NCI-H2171 (cell line): Measurements from ENCODE around the gene PRR22.
A peak's percentile ranks its signal among the peaks of the same experiment; 100 is the strongest.

Source experiments
- DNase-seq: peaks from one replicate; lab custom pipeline; 2025; lab: John Stamatoyannopoulos, UW

PRR22 gene

GRCh38 chr19:5784581-5785147, at the start of gene PRR22:
TSS of gene PRR22 (minus strand) at chr19:5784746. CDS start at chr19:5784660, 86 bp downstream.
- DNase-seq: no peak

DNA sequence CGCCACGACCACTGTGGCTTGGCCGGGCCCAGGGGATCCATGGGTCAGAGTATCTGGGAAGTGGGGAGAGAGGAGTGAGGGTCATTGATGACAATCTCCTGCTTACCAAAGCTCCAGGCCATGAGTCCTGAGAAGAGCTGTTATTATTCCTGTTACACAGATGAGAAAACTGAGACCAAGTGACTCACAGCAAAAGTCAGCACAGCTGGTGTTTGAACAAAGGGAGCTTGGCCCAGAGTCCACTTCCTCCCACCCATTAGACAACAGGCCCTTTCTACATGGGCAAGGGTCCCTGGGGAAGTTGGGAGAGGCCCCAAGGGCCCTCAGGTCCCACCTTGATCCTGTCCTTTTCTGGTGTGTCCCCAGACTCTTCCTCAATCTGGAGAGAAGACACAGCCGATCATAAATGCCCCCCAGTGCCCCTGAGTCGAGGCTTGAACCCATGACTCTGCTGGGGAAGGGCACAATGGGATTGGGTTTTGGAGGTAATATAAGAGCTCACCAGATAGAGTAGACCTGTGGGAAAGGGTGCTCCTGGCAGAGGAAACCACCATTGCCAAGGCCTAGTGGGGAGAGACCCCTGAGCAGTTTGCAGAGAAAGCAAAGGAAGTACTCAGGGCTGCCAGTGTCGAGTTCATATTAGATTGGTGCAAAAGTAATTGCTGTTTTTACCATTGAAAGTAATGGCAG, 48.1 kb upstream of the PRR22 start:
- no peak for DNase-seq

GRCh38 chr19:5832061-5832460, 47.5 kb upstream of the PRR22 start:
- DNase-seq: no peak

GRCh38 chr19:5831159-5831558, 46.6 kb upstream of the PRR22 start:
- DNase-seq: no peak

- DNase-seq: no peak
Observed at GRCh38 chr19:5829567-5830310, 45.2 kb upstream of the PRR22 start.

DNA sequence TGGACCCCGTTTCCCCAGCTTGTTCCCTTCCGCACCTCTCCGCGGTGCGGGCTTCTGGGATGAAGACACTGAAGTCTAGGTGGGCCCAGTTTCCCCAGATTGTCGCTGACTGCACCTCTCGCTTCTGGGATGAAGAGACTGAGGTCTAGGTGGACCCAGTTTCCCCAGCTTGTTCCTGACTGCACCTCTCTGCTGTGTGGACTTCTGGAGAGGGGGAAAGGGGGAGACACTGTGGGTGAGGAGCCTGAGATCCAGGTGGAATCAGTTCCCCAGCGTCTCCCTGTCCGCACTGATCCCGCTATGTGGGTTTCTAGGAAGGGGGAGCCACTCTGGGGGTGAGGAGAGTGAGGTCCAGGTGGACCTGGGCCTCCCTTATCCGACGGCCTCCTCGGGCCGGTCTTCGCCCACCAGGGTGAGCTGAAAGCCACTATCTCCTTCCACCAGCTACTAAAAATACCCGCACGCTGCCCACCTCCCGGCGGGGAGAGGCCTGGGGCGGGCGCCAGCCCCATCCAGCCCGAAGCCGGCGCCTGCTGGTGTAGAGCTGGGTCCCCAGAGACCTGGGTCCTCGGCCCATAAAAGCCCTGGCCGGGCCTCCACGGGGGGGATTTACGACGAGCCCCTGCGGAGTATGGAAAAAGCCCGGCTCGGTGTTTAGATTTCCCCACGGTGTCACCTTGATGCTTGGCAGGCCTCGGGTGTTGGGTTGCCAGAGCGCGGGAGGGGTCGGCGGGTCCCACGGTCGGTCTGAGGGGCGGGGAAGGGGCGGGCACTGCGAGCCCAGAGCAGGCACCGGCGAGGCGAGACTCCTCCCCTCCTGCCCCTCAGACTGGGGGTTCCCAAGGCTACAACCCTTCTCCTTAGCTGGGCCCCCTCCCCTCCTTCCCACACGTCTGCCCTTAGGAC, 44.4 kb upstream of the PRR22 start:
- DNase-seq: peak; percentile 82

- DNase-seq: peak; percentile 92
Observed at GRCh38 chr19:5827891-5828660, 43.5 kb upstream of the PRR22 start.

DNA sequence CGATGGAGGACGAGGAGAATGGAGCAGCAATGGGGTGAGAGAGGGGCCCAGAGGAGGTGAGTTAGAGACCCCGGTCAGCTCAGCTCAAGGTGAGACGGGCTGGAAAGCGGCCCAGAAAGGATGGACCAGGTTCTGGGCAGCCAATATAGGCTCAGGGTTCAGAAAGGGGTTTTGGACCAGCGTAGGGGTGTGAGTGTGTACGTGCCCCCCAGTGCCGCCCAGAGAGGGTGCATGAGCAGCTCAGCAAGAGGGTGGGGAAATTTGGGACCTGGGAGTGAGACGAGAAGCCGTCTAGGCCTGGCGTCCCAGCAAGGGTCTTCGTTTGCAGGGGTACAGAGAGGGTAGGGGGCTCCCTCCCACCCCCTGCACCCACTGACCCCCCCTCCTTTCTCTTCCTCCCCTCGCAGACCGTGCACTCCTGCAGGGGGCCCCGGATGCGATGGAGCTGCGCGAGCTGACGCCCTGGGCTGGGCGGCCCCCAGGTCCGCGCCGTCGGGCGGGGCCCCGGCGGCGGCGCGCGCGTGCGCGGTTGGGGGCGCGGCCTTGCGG, 42.9 kb upstream of the PRR22 start:
- DNase-seq: no peak

GRCh38 chr19:5826531-5827341, 42.2 kb upstream of the PRR22 start:
- peak; percentile 96 for DNase-seq

DNA sequence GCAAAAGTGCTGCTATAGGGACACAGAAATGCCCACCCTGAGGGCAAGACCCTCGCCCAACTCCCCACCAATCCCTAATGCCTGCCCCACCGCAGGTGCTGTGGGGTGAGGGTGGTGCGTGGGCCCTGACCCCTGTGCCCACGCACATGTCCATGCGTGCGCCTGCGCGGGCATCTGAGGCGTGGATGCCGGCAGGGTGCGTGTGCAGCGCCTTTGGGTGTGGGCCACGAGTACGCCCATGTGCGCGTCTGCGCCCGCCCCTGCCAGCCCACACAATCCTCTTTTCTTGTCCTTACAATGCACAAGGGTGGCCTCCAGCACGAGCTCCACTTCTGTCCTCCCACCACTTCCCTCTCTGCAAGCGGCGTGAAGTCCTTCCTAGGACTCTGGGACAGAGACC, 40.6 kb upstream of the PRR22 start:
- DNase-seq: no peak

GRCh38 chr19:5824751-5825150, 40.2 kb upstream of the PRR22 start:
- DNase-seq: no peak

- no peak for DNase-seq
Observed at GRCh38 chr19:5823579-5824281, 39.2 kb upstream of the PRR22 start.

DNA sequence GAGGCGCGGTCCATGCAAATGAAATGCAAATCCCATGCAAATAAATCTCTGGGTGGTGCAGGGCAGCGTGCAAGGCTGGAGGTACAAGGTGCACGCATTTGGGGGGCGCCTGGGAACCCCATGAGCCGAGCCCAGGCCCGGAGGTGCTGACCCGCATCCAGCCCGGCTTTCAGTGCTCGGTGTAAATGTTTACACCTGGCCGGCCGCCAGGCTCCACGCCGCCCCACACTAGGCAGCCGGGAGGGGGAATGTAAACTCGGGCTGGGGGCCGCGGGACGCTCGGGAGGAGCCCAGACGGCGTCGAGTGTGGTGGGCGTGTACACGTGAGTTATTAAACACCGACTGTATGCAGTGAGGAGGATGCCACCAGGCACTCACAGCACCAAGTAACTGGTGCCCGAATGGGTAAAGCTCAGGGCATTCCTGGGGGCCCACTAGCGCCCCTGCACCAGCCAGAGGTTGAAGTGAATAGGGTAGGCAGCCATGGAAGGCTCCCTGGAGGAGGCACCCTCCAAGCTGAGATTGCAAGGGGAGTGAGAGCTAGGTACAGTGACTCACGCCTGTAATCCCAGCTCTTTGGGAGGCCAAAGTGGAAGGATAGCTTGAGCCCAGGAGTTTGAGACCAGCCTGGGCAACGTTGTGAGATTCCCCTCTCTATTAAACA, 37.8 kb upstream of the PRR22 start:
- no peak for DNase-seq

DNA sequence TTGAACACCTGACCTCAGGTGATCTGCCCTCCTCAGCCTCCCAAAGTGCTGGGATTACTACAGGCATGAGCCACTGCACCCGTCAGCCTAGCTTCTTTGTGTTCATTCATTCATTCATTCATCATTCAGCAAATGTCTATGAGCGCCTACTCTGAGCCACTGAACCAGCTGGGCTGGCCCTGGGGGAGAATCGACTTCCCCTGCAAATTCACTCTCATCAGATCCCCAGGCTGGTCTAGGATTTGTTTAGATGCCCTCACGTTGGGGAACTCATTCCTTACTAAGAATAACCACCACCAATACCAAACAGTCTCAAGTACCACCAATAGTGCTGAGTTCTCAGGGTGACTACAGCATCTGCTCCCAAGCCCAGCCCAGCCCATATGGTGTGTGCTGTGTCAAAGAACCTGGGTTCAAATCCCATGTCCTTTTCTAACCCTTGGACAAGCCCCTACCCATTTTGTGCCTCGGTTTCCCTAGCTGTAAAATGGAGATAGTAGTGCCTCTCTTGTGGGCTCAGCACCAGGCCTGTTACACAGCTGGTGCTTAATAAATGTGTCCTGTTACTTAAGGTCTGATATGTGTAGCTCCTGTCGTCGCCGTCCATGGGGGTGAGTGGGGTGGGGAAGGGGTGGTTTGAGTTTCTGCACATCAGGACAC, 37.1 kb upstream of the PRR22 start:
- no peak for DNase-seq

DNA sequence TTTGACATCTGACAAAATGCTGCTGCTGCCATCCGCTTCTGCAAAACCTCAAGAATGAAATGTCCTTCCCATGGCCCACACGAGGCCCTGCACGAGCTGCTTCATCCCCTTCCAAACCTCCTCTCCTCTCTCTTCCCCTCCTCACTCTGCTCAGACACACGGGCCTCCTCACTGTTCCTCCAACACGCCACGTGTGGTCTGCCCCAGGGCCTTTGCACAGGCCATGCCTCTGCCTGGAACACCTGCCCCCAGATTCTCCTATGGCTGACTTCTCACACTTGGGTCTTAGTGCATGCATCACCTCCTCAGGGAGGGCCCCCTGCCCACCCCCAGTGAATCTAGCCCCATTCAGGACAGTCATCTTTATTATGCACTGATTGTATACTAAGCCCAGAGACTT, 36.2 kb upstream of the PRR22 start:
- no peak for DNase-seq

- DNase-seq: no peak
Observed at GRCh38 chr19:5818594-5818993, 34.0 kb upstream of the PRR22 start.

- DNase-seq: no peak
Observed at GRCh38 chr19:5817218-5817617, 32.7 kb upstream of the PRR22 start.

DNA sequence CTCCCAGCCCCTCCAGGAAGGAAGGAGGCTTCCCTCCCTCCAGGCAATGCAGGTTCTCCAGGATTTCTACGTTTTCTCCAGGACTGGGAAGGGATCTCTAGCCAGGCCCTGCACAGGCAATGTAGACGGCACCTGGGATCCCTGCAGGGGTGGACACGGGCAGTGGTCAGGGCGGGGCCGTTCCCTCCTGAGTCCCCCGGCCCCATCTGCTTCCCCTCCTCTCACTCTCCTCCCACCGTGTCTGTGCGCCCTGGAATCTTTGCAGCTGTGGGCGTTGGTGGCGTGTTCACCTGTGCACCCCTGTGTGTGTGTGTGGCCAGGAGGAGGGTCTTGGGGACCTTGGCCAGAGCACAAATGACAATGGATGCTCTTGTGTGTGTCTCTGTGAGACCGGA, 30.3 kb upstream of the PRR22 start:
- no peak for DNase-seq
